OCI-LY3 (cell line): ENCODE measurements around the gene NNMT.

Experiments used
- EZH2phosphoT487 ChIP-seq: fragments of 200-600 bp; shearing (Covaris generic); IDR thresholded peaks from 2 replicates; pipeline ENCODE4 v1.6.1; 2018; ENCODE audit warnings: antibody characterized with exemption, mixed run types, low read depth
- TF ChIP-seq, protein P1 (sequence below): fragments of 200-600, 300-600 bp; sonication (generic); IDR thresholded peaks from 2 replicates; pipeline ENCODE4 v1.5.1; 2014; ENCODE audit warnings: antibody characterized with exemption, low read length, low read depth

DNA sequence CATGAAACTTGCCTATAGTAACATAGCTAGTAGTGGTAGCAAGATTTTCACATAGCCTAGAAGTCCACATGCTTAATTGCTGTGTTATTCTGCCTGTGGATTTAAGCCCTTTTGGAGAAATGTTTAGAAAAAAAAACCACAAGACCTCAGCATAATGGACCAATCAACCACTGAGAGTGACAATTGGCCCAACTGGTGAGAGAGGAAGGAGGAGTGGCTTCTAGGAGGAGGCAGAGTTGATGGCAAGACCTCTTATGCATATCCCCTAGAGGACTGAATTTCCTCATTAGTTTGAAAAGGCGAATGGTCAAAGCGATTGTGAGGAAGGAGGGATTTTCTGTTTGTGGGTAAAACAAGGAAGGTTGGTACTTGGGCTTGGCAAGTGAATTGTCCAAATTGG lies 30.6 kb downstream of the NNMT start:
- TF ChIP-seq, protein P1, sequence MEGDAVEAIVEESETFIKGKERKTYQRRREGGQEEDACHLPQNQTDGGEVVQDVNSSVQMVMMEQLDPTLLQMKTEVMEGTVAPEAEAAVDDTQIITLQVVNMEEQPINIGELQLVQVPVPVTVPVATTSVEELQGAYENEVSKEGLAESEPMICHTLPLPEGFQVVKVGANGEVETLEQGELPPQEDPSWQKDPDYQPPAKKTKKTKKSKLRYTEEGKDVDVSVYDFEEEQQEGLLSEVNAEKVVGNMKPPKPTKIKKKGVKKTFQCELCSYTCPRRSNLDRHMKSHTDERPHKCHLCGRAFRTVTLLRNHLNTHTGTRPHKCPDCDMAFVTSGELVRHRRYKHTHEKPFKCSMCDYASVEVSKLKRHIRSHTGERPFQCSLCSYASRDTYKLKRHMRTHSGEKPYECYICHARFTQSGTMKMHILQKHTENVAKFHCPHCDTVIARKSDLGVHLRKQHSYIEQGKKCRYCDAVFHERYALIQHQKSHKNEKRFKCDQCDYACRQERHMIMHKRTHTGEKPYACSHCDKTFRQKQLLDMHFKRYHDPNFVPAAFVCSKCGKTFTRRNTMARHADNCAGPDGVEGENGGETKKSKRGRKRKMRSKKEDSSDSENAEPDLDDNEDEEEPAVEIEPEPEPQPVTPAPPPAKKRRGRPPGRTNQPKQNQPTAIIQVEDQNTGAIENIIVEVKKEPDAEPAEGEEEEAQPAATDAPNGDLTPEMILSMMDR: no peak
- TF ChIP-seq EZH2phosphoT487: no peak
